ENCODE results near the gene ANXA3.
"Not testable (repeated sequence)": the region's sequence is repeated elsewhere in the genome, so short reads cannot be mapped to it uniquely, and the experiment has no call there.

Gene ANXA3, protein sequence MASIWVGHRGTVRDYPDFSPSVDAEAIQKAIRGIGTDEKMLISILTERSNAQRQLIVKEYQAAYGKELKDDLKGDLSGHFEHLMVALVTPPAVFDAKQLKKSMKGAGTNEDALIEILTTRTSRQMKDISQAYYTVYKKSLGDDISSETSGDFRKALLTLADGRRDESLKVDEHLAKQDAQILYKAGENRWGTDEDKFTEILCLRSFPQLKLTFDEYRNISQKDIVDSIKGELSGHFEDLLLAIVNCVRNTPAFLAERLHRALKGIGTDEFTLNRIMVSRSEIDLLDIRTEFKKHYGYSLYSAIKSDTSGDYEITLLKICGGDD

DNA sequence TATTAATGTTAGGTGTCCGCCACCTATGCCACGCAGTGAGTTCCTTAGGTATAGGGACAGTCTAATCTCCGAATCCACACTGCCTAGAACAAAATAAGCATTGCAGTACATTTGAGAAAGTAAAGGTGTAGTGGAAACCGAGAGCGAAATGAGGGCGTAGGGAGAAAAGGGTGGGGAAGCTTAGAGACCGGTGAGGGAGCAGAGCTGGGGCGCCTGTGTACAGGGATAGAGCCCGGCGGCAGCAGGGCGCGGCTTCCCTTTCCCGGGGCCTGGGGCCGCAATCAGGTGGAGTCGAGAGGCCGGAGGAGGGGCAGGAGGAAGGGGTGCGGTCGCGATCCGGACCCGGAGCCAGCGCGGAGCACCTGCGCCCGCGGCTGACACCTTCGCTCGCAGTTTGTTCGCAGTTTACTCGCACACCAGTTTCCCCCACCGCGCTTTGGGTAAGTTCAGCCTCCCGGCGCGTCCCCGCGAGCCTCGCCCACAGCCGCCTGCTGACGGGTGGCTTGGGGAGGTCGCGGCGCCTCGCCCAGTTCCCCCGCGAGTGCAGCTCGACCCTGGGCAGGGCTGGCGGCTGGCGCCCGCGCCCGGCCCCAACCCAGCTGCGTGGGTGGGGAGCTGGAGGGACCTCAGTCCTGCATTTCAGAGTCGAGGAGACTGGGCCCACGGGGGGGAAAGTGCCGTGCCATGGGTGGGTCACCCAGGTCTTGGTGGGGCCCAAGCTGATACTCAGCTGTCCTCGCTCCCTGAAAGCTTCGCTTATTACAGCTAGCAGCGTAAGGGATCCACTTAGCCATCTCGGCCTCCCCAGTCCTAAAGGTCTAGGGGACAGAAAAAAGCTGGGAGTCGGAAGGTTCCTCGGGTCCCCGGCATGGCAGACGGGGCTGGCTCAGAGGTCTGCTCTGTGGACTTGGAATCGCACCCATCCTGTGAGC, at the start of gene ANXA3:
TSS of gene ANXA3 (plus strand) at position 351 of the 932 bp plus-strand sequence. CDS start 2,704 bp downstream, outside the sequence.
- H3K27me3 Mint-ChIP-seq: peaks cover 30% of the 10 kb centered on the region
- no peak within 1 kb of the TSS for H3K27ac Mint-ChIP-seq
- H3K36me3 Mint-ChIP-seq (ENCODE audit: low read depth): no peaks in the 10 kb centered on the region
- ATAC-seq (peak; percentile 54), DNase-seq (peak; percentile 20)
- H3K4me3 Mint-ChIP-seq: peak within 1 kb of the TSS; percentile 63
- H3K4me1 Mint-ChIP-seq: peaks cover 11% of the 10 kb centered on the region
- no peaks in the 10 kb centered on the region for H3K9me3 Mint-ChIP-seq

DNA sequence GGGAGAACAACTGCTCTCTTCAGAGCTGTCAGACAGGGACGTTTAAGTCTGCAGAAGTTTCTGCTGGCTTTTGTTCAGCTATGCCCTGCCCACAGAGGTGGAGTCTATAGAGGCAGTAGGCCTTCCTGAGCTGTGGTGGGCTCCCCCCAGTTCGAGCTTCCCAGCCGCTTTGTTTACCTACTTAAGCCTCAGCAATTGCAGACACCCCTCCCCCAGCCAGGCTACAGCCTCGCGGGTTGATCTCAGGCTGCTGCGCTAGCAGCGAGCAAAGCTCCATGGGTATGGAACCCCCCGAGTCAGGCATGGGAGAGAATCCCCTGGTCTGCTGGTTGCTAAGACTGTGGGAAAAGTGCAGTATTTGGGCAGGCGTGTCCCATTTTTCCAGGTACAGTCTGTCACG, 45.3 kb upstream of the ANXA3 start:
- not testable (repeated sequence) for H3K36me3 Mint-ChIP-seq (ENCODE audit: low read depth); H3K9me3 Mint-ChIP-seq; DNase-seq; H3K27me3 Mint-ChIP-seq; H3K27ac Mint-ChIP-seq; H3K4me3 Mint-ChIP-seq; H3K4me1 Mint-ChIP-seq; ATAC-seq

DNA sequence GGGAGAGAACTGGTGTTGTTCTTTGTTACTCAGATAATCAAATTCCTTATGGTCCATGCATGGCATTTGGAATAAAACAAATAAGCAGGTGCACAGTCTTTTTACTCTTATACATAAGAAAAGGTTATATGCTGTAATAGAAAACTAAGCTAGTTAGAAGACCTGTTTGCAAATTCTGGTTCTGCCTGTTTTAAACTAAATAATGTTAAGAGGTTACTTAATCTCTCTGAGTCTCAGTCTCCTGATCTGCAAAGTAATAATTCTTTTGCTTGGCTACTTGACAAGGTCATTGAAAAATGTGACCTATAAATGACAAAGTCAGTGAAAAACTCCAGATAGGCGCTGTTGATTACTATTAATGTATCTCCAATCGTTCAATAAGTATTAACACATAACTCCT, 42.5 kb upstream of the ANXA3 start:
- peaks cover 2% of the 10 kb centered on the region for H3K27me3 Mint-ChIP-seq
- no peak for ATAC-seq
- no peaks in the 10 kb centered on the region for H3K9me3 Mint-ChIP-seq
- H3K36me3 Mint-ChIP-seq (ENCODE audit: low read depth): no peaks in the 10 kb centered on the region
- DNase-seq: no peak
- H3K4me1 Mint-ChIP-seq: no peaks in the 10 kb centered on the region
- H3K27ac Mint-ChIP-seq: no peak overlapping the region
- no peak overlapping the region for H3K4me3 Mint-ChIP-seq

DNA sequence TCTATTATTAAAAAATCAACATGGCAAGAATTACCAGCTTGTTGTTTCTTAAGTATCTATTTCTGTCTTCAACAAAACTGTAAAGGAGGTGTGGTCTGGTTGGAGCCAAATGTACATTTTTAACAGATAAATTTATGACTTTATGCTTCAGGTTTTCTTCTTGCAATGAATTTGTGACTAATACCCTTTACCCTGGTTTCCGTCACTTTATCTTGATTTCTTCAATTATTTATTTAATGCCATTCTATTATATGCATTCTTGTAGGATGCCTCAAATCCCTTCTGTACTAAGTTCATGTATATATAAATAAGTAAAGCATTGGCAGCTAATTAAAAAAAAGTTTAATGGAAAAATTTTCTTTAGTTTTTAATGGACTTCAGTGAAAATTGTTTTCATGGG, 41.5 kb upstream of the ANXA3 start:
- Mint-ChIP-seq H3K4me3 (no peak overlapping the region), H3K4me1 (no peaks in the 10 kb centered on the region), H3K27me3 (peaks cover 2% of the 10 kb centered on the region), H3K9me3 (no peaks in the 10 kb centered on the region), H3K36me3 (ENCODE audit: low read depth) (no peaks in the 10 kb centered on the region), H3K27ac (no peak overlapping the region)
- ATAC-seq: no peak
- no peak for DNase-seq

DNA sequence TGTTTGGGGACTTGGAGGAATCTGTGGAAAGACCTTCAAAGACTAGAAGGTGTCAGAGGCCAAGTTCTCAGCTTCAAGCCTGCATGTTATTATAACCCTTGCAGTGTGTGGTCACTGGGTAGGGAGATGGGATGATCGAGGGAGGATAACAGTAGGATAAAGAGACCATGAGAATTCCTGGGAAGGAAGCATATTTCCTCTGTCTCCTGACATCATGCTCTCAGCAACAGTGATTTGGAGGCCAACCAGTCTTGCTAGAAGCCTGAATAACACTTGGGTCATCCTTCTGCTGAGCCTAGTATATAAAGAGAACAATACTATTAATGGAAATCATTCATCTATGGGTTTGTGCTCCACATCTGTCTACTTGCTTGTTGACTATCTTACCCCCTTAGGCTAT, 40.9 kb upstream of the ANXA3 start:
- no peak for ATAC-seq
- Mint-ChIP-seq H3K27me3 (no peaks in the 10 kb centered on the region), H3K4me3 (no peak overlapping the region), H3K27ac (no peak overlapping the region), H3K4me1 (no peaks in the 10 kb centered on the region), H3K36me3 (ENCODE audit: low read depth) (no peaks in the 10 kb centered on the region), H3K9me3 (no peaks in the 10 kb centered on the region)
- DNase-seq: no peak

DNA sequence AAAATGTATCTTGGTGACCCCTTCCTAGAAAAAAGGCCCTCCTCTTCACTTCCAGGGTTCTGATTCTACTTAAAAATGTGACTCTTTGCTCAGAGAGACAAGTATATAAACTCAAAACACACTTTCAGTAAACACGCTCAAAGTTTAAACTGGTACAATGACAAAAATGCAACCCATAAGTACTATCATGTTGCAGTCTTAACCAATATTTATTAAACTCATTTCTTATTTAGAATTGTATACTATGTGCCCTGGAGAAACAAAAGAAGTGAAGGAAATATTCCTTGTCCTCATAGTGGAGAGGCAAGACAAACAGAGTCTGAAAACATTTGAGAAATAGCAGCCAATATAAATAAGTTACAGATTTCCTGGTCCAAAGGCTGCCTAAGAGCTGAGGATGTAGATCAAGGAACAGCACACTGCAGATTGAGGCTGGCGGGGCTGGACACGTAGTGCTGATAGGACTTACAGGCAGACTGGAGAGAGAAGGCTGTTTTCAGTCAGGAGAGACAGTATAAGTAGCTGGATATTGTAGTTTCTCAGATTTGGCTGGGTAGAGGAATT, 39.1 kb upstream of the ANXA3 start:
- Mint-ChIP-seq H3K4me3 (no peak overlapping the region), H3K4me1 (no peaks in the 10 kb centered on the region), H3K9me3 (no peaks in the 10 kb centered on the region), H3K27me3 (no peaks in the 10 kb centered on the region), H3K27ac (no peak overlapping the region), H3K36me3 (ENCODE audit: low read depth) (no peaks in the 10 kb centered on the region)
- ATAC-seq (no peak), DNase-seq (no peak)

DNA sequence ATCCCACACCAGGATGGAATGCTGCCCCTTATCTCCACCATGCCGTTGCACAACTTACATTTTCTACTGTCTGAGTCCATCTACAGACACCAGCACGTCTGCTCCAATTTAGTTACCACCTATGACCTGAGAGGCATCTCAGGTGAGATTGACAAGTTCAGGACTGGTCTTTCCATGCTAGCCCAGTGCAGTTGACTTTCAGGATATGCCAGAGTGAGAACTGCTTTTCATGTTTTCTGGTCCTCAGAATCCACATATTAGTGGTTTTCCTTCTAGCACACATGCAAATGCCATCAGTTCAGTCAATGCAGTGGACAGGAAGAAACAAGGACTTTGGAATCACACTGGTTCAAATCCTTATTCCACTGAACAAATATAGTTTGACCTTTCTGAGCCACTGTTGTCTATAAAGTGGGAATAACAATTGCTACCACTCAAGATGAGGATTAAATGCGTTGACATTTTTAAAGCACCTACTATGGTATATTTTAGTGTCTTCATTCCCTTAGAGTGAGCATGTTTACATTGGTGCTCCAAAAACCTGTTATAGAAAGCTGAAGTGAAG, 38.1 kb upstream of the ANXA3 start:
- no peaks in the 10 kb centered on the region for H3K9me3 Mint-ChIP-seq
- ATAC-seq: no peak
- H3K27ac Mint-ChIP-seq: no peak overlapping the region

DNA sequence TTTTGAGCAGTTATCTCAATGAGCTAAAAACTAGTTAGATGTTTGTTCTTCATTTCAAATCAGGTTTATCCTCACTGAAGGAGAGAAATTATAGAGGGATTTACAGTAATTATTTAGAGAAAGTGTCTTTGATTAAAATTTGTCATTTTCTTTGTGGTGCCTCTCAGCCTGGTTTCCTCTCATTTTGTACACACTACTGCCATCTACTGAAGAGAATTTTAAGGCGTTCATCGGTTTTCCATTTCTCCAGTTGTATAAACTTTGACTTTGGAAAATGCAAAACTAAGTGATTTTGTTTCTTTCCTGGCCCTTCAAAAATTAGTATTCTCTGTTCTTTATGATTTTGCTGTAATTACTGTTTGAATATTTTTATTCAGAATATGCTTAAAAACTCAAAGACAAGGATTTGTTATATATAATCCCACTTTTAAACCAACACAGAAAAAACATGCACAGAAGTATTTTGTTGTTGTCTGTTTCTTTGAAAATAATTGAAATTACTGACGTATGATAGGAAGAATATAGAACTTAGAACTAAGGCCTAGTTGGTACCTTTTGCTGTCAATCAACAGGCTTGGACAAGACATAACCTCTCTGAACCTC, 34.4 kb upstream of the ANXA3 start:
- ATAC-seq: no peak
- Mint-ChIP-seq H3K9me3 (no peaks in the 10 kb centered on the region), H3K4me1 (no peaks in the 10 kb centered on the region), H3K27ac (no peak overlapping the region), H3K27me3 (peaks cover 4% of the 10 kb centered on the region), H3K4me3 (no peak overlapping the region), H3K36me3 (ENCODE audit: low read depth) (no peaks in the 10 kb centered on the region)
- DNase-seq: no peak

More for the DNA sequence above, 38.1 kb upstream of the ANXA3 start:
- no peaks in the 10 kb centered on the region for H3K4me1 Mint-ChIP-seq
- no peak overlapping the region for H3K4me3 Mint-ChIP-seq
- no peak for DNase-seq
- H3K36me3 Mint-ChIP-seq (ENCODE audit: low read depth): no peaks in the 10 kb centered on the region
- no peaks in the 10 kb centered on the region for H3K27me3 Mint-ChIP-seq

DNA sequence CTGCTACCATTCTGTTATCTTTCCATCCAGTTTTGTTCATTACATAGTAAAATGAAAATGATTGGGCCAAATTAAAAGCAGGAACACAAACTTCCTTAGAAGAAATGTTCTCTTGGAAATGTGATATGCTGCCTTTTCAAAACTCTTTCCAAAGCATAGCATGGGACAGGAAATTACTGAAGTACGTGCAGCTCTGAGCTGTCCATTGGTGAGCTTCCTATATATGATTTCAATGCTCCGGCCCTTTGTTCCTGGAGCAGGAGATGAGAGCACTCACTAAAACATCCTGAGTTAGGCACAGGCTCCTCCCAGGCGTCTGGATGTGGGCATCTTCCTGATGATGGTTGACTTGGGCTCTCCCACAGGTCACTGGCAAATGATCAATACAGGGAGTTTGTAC, 33.0 kb upstream of the ANXA3 start:
- H3K4me3 Mint-ChIP-seq: no peak overlapping the region
- H3K36me3 Mint-ChIP-seq (ENCODE audit: low read depth): no peaks in the 10 kb centered on the region
- no peak overlapping the region for H3K27ac Mint-ChIP-seq
- ATAC-seq (no peak), DNase-seq (no peak)
- peaks cover 4% of the 10 kb centered on the region for H3K27me3 Mint-ChIP-seq
- no peaks in the 10 kb centered on the region for H3K4me1 Mint-ChIP-seq
- no peaks in the 10 kb centered on the region for H3K9me3 Mint-ChIP-seq

DNA sequence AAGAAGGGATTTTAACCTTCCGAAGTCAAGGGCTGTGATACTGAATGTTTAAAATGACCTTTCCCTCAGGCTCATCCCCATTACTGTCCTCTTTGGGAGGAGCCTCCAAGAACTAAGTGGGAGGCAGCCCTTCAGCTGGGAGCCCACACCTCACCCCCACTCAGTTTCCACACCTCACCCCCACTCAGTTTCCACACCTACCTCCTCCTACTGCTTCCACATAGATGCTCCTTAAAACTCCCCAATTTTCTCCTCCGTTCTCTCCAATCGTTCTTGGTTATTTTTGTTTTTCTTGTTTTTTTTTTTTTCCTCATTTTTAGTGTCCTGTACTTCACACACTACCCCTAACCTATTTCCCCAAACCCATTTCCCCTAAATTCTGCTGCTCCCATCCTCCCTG, 31.6 kb upstream of the ANXA3 start:
- no peaks in the 10 kb centered on the region for H3K36me3 Mint-ChIP-seq (ENCODE audit: low read depth)
- peaks cover 7% of the 10 kb centered on the region for H3K27me3 Mint-ChIP-seq
- no peak overlapping the region for H3K27ac Mint-ChIP-seq
- no peak overlapping the region for H3K4me3 Mint-ChIP-seq
- H3K4me1 Mint-ChIP-seq: no peaks in the 10 kb centered on the region
- ATAC-seq (no peak), DNase-seq (no peak)
- H3K9me3 Mint-ChIP-seq: no peaks in the 10 kb centered on the region

DNA sequence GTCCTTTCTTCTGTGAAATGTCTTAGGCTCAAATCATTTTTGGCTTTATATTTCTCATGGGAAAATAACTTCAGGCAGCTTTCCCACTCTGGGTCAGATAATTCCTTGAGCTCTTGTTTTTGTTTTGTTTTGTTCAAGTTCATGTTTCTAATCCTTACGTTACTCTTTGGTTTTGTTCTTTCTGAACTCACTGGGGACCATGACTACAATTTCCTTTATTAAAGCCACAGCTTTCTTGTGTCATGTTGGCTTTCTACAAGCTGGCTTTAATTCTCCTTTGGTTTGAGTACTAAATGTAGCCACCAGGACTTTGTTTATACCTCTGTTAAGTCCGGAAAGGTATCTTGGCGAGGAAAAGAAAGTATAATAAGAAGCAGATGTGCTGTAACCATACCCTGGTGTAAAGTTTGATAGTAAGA, 30.8 kb upstream of the ANXA3 start:
- Mint-ChIP-seq H3K4me3 (no peak overlapping the region), H3K27ac (no peak overlapping the region), H3K4me1 (no peaks in the 10 kb centered on the region), H3K27me3 (peaks cover 7% of the 10 kb centered on the region), H3K9me3 (no peaks in the 10 kb centered on the region), H3K36me3 (ENCODE audit: low read depth) (no peaks in the 10 kb centered on the region)
- ATAC-seq: no peak
- DNase-seq: no peak

DNA sequence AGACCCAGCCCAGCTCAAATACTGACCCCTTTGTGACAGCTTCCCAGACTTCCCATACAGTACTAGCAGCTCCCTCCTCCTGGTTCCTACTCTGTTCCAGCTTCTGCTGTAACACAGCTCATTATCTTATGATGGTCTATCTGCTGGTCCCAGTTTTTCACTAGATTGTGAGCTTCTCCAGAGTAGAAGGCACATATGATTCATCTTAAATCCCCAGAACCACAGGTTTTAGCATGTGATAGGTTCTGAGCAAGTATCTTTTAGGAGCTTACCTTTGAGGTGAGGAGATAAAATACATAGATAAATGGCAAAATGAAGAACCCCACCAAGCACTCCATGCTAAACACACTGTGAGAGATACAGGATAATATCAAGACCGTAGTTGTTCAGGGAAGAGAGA, 27.6 kb upstream of the ANXA3 start:
- Mint-ChIP-seq H3K4me1 (no peaks in the 10 kb centered on the region), H3K9me3 (no peaks in the 10 kb centered on the region), H3K27ac (no peak overlapping the region), H3K36me3 (ENCODE audit: low read depth) (no peaks in the 10 kb centered on the region), H3K4me3 (no peak overlapping the region), H3K27me3 (peaks cover 7% of the 10 kb centered on the region)
- DNase-seq (no peak), ATAC-seq (no peak)

DNA sequence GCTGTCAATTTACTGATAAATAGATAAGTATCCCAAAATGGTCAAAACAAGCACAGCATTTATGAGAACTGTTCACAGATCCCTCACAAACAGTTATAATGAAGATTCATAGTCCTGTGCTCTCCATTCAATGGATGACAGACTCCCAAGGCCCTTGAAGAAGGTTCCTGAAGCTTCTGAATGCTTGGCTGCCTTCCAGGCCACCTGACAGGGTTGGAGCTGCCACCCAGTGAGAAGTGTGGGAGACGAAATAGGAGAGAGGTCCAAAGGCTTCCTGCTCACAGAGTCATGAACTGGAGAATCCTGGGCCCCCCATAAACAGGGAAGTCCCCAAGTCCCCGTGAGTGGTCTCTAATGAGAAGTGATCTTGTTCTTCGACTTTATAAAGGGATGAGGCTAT, 26.0 kb upstream of the ANXA3 start:
- Mint-ChIP-seq H3K27ac (no peak overlapping the region), H3K27me3 (peaks cover 2% of the 10 kb centered on the region), H3K9me3 (no peaks in the 10 kb centered on the region), H3K4me1 (no peaks in the 10 kb centered on the region), H3K36me3 (ENCODE audit: low read depth) (no peaks in the 10 kb centered on the region), H3K4me3 (no peak overlapping the region)
- ATAC-seq (no peak), DNase-seq (no peak)

DNA sequence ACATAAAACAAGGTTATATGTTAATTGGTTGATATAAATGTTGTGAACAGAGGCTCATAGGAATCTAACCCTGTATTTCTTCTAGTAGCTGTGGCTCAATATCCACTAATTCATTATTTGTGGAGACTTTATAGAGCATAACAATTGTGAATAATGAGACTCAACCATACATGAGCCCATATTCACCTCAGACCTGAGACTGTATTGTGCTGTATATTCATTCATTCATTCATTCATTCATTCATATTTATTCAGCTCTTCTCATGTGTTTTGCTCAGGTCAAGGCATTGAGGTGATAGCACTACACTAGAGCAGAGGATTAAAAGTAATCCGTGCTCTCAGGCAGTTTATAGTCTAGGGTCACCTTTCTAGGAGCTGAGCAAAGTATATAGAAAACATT, 24.5 kb upstream of the ANXA3 start:
- ATAC-seq (no peak), DNase-seq (no peak)
- H3K27me3 Mint-ChIP-seq: peaks cover 2% of the 10 kb centered on the region
- no peak overlapping the region for H3K27ac Mint-ChIP-seq
- H3K36me3 Mint-ChIP-seq (ENCODE audit: low read depth): no peaks in the 10 kb centered on the region
- H3K4me3 Mint-ChIP-seq: no peak overlapping the region
- no peaks in the 10 kb centered on the region for H3K4me1 Mint-ChIP-seq
- H3K9me3 Mint-ChIP-seq: no peaks in the 10 kb centered on the region
